LHCN-M2 (cell line): ENCODE data around the gene LIG3. TPM values are rescaled to one million over a fixed set of nuclear protein-coding genes. Genes with fewer than 3 reads are reported as not detected.
A peak's percentile ranks its signal among the peaks of the same experiment; 100 is the strongest.
"Not testable (repeated sequence)": the region's sequence is repeated elsewhere in the genome, so short reads cannot be mapped to it uniquely, and the experiment has no call there.

ENCODE experiments used
- DNase-seq: peaks from one replicate; pipeline ENCODE4 v3.0.0-alpha.2; 2012; ENCODE audit warnings: low read depth
- polyA plus RNA-seq: library from polyadenylated mRNA; unstranded; fragments of >200 nt; gene quantifications from one replicate; pipeline ENCODE4 v1.2.1, GENCODE V29; 2012; ENCODE audit warnings: missing spikeins
- total RNA-seq: library from RNA; depleted of rRNA; stranded (reverse); fragments of >200 nt; gene quantifications from 2 replicates; pipeline ENCODE4 v1.2.3, GENCODE V29; 2014; rRNA removed

The LIG3 gene
- 19.2 and 24.4 TPM in 2 replicates for total RNA-seq
- 13.2 TPM for polyA plus RNA-seq

- DNase-seq = peak; percentile 91
These were observed at the start of gene LIG3 for GRCh38 chr17:34980353-34980680. Gene LIG3 (plus strand): TSS chr17:34980512. CDS start chr17:34983006, 2,494 bp downstream.

- DNase-seq = not testable (repeated sequence)
These were observed 29.5 kb upstream of the LIG3 start for GRCh38 chr17:34950780-34951179.

- DNase-seq = no peak
These were observed 21.9 kb upstream of the LIG3 start for GRCh38 chr17:34958438-34958837.

- peak; percentile 91 for DNase-seq
These were observed 19.0 kb upstream of the LIG3 start, which contains the start of the genes CCT6B and ZNF830 for GRCh38 chr17:34961093-34961911. Gene CCT6B (minus strand): TSS chr17:34961460. CDS start chr17:34961393, 67 bp downstream. Gene ZNF830 (plus strand): TSS chr17:34961540. CDS start chr17:34961567, 27 bp downstream.

- DNase-seq = peak; percentile 4
These were observed 6.1 kb upstream of the LIG3 start for GRCh38 chr17:34974179-34974578.

GRCh38 chr17:34974794-34975785 is 5.2 kb upstream of the LIG3 start:
- no peak for DNase-seq

- DNase-seq = no peak
These were observed 1.2 kb upstream of the LIG3 start for GRCh38 chr17:34979153-34979552.

- peak; percentile 6 for DNase-seq
These were observed 511 bp upstream of the LIG3 start for GRCh38 chr17:34979650-34980352.

- DNase-seq = peak; percentile 85
These were observed 597 bp downstream of the LIG3 start for GRCh38 chr17:34980681-34981537.

GRCh38 chr17:34981538-34982241 is 1.4 kb downstream of the LIG3 start:
- DNase-seq = peak; percentile 7

- no peak for DNase-seq
These were observed 6.9 kb downstream of the LIG3 start for GRCh38 chr17:34987232-34987631.

GRCh38 chr17:34988644-34989043 is 8.3 kb downstream of the LIG3 start:
- no peak for DNase-seq

GRCh38 chr17:34989473-34989872 is 9.2 kb downstream of the LIG3 start:
- no peak for DNase-seq

- no peak for DNase-seq
These were observed 10.6 kb downstream of the LIG3 start for GRCh38 chr17:34990921-34991365.

- DNase-seq = no peak
These were observed 11.3 kb downstream of the LIG3 start for GRCh38 chr17:34991606-34992005.

GRCh38 chr17:34993031-34993430 is 12.7 kb downstream of the LIG3 start:
- no peak for DNase-seq

GRCh38 chr17:34996422-34997285 is 16.3 kb downstream of the LIG3 start:
- DNase-seq = no peak

GRCh38 chr17:34997355-34997862 is 17.1 kb downstream of the LIG3 start:
- DNase-seq = no peak

- DNase-seq = peak; percentile 59
These were observed 17.9 kb downstream of the LIG3 start for GRCh38 chr17:34998205-34998604.
